Natural killer cell treated with Interleukin-12 subunit alpha and Interleukin-12 subunit beta and Interleukin-15 and Interleukin-18, amount 100 ng/mL, for 72 hours (primary cell): Measurements from ENCODE around the gene ANXA1. TPM values are rescaled to one million over a fixed set of nuclear protein-coding genes. Genes with fewer than 3 reads are reported as not detected.
A peak's percentile ranks its signal among the peaks of the same experiment; 100 is the strongest.
"Not testable (repeated sequence)": the region's sequence is repeated elsewhere in the genome, so short reads cannot be mapped to it uniquely, and the experiment has no call there.

Experiments used
- ATAC-seq, 2 donors: fragments of 150-1000 bp; cut with Tn5 transposase in 1 of 2; sonication (Bioruptor Pico), chemical (Tn5 transposase) in 1 of 2; 2 replicates each; pipeline ENCODE4 v1.10.0; 2021
- DNase-seq: peaks from one replicate; pipeline ENCODE4 v3.0.0; 2022; ENCODE audit warnings: low spot score
- H3K27ac Mint-ChIP-seq, 2 donors: 1 replicate in 1 of 2; 2 replicates in 1 of 2; pipeline ENCODE4 v1.8.0; 2022; ENCODE audit warnings: mixed read lengths in 2 of 2, mild to moderate bottlenecking in 1 of 2, moderate library complexity in 1 of 2
- H3K27me3 Mint-ChIP-seq, 2 donors: 1 replicate in 1 of 2; 2 replicates in 1 of 2; pipeline ENCODE4 v1.8.0; 2022; ENCODE audit warnings: mixed read lengths in 2 of 2
- H3K36me3 Mint-ChIP-seq: one replicate; pipeline ENCODE4 v1.8.0; 2022; ENCODE audit warnings: mixed read lengths
- H3K4me1 Mint-ChIP-seq, 2 donors: 1 replicate in 1 of 2; 2 replicates in 1 of 2; pipeline ENCODE4 v1.8.0; 2022; ENCODE audit warnings: low read depth in 2 of 2, mixed read lengths in 2 of 2, mild to moderate bottlenecking in 1 of 2
- H3K4me3 Mint-ChIP-seq: one replicate; pipeline ENCODE4 v1.8.0; 2022; ENCODE audit warnings: mixed read lengths
- H3K9me3 Mint-ChIP-seq: 2 replicates; pipeline ENCODE4 v1.8.0; 2022; ENCODE audit warnings: mixed read lengths
- total RNA-seq, 2 donors: library from RNA; stranded (reverse); gene quantifications; one replicate each; pipeline ENCODE4 v1.2.3, GENCODE V29; 2022

Gene ANXA1, protein sequence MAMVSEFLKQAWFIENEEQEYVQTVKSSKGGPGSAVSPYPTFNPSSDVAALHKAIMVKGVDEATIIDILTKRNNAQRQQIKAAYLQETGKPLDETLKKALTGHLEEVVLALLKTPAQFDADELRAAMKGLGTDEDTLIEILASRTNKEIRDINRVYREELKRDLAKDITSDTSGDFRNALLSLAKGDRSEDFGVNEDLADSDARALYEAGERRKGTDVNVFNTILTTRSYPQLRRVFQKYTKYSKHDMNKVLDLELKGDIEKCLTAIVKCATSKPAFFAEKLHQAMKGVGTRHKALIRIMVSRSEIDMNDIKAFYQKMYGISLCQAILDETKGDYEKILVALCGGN
- total RNA-seq = 10 to 100 TPM; 26.4 to 37.0 TPM

DNA sequence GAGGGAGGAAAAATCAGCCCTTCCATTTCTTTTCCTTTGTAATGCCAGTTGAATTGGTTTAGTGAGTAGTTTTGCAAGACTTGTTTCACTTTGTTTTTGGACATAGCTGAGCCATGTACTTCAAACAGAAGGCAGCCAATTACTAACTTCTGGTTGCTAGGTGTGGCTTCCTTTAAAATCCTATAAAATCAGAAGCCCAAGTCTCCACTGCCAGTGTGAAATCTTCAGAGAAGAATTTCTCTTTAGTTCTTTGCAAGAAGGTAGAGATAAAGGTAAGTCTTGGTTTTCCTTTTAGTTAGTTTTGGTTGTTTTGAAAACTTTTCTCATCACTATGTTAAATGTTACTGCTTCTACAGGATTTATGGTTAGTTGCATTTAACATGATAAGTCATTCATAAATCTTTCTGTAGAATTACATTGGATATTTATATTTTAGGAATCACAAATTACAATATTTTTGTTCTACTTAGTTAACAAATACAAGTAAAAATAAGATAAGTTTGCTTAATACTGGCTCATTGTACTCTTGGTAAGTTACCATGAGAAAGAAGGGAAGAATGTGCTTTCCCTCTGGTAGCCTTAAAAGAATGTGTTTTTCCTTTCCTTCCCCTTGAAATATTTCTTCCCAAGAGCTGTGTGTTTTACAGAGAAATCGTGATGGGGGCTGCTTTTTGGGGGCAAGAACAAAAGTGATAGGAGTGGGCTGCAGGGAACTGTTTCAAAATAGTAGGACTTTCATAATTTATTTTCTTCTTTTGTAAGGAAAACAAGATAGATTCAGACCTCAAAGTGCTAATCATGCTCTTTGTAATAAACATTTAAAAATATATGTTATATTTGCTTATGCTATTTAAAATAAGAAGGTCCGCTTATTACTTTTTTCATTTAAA is at the start of gene ANXA1:
Gene ANXA1, plus strand, starts transcription at position 213 of the 890 bp plus-strand sequence. CDS start 6,671 bp downstream, outside the sequence.
- Mint-ChIP-seq H3K4me3 (peak within 1 kb of the TSS; percentile 96), H3K27me3 (no peaks in the 10 kb centered on the region), H3K27ac (peak within 1 kb of the TSS; percentile 94 to 100), H3K9me3 (no peaks in the 10 kb centered on the region), H3K36me3 (peaks cover 4% of the 10 kb centered on the region), H3K4me1 (peaks cover 51 to 76% of the 10 kb centered on the region in 2 donors)
- DNase-seq (no peak), ATAC-seq (no peak)

DNA sequence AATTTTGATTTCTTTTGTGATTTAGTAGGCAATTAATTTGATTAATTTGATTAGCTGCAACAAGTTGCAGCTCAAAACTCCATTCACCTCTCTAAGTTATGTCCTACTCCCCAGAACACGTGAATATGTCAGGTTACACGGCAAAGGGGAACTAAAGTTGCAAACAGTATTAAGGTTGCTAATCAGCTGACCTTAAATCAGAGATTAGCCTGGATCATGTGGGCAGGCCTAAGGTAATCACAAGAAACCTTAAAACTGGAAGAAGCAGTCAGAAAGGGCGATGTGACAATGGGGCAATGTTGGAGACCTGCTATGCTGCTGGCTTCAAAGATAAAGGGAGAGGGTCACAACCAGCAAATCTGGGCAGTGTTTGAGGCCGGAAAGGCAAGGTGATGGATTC is 47.3 kb upstream of the ANXA1 start:
- H3K9me3 Mint-ChIP-seq = no peaks in the 10 kb centered on the region
- ATAC-seq = no peak
- H3K27me3 Mint-ChIP-seq = peaks cover 0 to 8% of the 10 kb centered on the region in 2 donors
- no peak overlapping the region for H3K27ac Mint-ChIP-seq
- no peak overlapping the region for H3K4me3 Mint-ChIP-seq
- H3K4me1 Mint-ChIP-seq = no peaks in the 10 kb centered on the region
- no peak for DNase-seq
- H3K36me3 Mint-ChIP-seq = no peaks in the 10 kb centered on the region

DNA sequence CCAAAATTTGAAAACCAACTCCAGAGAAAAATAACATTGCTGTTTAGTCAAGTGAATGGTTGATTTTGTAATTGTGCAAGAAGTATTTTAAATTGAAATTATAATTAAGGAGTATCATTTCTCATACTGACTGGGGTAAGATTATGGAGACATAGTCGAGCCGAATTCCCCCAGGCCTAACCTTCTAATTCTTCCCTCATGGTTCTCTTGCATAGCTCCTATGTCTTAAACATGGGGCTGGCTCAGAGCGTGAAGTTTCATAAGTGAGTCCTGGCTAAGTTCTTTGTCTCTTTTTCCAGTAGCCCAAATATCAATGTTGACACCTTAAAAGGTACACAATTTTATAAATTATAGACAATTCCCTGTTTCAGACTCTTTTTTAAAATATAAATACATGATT is 46.7 kb upstream of the ANXA1 start:
- H3K27me3 Mint-ChIP-seq = peaks cover 0 to 8% of the 10 kb centered on the region in 2 donors
- no peak overlapping the region for H3K27ac Mint-ChIP-seq
- H3K36me3 Mint-ChIP-seq = no peaks in the 10 kb centered on the region
- ATAC-seq (no peak), DNase-seq (no peak)
- no peak overlapping the region for H3K4me3 Mint-ChIP-seq
- no peaks in the 10 kb centered on the region for H3K9me3 Mint-ChIP-seq
- no peaks in the 10 kb centered on the region for H3K4me1 Mint-ChIP-seq

DNA sequence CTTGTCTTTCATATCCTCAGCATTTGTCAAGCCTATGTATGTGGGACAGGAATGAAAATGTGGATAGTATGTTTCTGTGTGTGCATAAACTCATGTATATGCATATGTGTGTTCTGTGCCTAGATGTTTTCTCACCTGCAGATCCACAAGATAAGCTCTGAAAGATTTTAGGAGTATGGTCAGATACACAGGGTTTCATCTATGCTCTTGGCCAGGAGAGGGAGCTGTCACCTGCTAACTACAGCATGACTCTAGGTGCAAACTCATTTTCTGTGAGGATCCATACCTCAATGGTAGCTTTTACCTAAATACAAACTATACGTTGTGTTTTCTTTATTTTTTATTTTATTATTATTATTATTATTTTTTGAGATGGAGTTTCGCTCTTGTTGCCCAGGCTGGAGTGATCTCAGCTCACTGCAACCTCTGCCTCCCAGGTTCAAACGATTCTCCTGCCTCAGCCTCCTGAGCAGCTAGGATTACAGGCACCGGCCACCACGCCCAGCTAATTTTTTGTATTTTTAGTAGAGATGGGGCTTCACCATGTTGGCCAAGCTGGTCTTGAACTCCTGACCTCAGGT is 44.1 kb upstream of the ANXA1 start:
- not testable (repeated sequence) for H3K4me3 Mint-ChIP-seq, H3K4me1 Mint-ChIP-seq, H3K27me3 Mint-ChIP-seq, H3K9me3 Mint-ChIP-seq, H3K27ac Mint-ChIP-seq, DNase-seq, H3K36me3 Mint-ChIP-seq
- ATAC-seq = peak; percentile 75

DNA sequence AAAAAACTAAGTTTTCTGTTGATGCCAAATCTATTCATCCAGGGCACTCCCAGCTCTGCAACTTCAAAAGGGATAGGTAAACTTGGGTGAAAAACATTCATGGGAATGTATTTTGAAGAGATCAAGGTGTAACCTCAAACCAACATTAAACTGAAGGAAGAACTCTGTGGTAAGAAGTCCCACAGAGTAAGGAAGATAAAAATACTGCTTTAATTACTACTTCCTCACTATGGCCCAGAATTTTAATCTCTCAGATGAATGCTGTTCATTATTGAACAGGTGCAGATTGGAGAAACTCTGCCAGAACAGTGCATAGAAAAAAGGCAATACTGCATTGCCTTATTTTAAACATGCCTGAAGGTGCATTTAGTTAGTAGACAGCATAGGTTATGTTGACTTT is 37.6 kb upstream of the ANXA1 start:
- Mint-ChIP-seq H3K4me3 (no peak overlapping the region), H3K4me1 (peaks cover 0 to 24% of the 10 kb centered on the region in 2 donors)
- ATAC-seq = no peak

DNA sequence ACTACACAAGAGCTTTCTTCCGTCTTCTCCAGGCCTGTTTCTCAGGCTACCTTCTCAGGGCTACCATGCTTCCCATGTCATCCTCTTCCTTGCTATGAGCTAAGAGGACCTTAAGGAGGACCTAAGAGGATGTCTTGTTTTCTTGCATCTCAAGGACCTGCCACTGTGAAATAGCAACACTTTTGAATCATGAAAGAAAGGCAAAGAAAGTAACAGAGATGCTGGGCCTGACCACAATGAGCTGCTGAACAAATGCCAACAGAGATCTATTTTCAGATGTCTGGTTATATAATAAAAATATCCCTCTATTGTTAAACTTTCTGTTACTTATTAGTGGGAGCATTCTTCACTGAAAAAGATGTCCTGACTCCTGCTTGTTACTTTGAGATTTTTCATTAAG is 36.7 kb upstream of the ANXA1 start:
- no peaks in the 10 kb centered on the region for H3K36me3 Mint-ChIP-seq
- no peak for DNase-seq
- no peaks in the 10 kb centered on the region for H3K9me3 Mint-ChIP-seq
- peaks cover 0 to 2% of the 10 kb centered on the region in 2 donors for H3K27me3 Mint-ChIP-seq
- peaks cover 0 to 24% of the 10 kb centered on the region in 2 donors for H3K4me1 Mint-ChIP-seq
- H3K27ac Mint-ChIP-seq = no peak overlapping the region
- no peak for ATAC-seq
- H3K4me3 Mint-ChIP-seq = no peak overlapping the region

More for the DNA sequence above, 37.6 kb upstream of the ANXA1 start:
- Mint-ChIP-seq H3K27ac (no peak overlapping the region), H3K27me3 (peaks cover 0 to 2% of the 10 kb centered on the region in 2 donors), H3K36me3 (no peaks in the 10 kb centered on the region), H3K9me3 (no peaks in the 10 kb centered on the region)
- no peak for DNase-seq

DNA sequence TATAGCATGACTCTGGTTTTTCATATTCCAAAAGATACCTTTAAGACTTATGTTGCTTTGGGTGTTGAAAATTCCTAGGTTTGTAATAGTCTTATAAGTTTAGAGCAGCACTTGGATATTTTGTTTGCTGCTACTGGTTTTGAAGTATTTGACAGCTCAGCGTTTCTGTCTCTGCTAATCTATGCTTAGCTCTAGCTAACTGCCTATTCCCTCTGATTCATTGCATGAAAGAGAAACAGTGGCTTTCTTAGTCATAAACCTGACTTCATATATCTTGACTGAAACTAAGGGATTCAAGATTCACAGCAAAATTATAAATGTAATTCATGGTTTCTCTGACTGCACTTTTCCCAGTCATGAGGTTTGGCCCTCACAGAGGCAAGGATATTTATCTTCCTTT is 35.6 kb upstream of the ANXA1 start:
- H3K27ac Mint-ChIP-seq = peak overlapping the region in 1 of 2 donors; percentile 24
- no peaks in the 10 kb centered on the region for H3K36me3 Mint-ChIP-seq
- ATAC-seq (peak in 1 of 2 donors; percentile 87), DNase-seq (no peak)
- peak overlapping the region; percentile 31 for H3K4me3 Mint-ChIP-seq
- peaks cover 0 to 24% of the 10 kb centered on the region in 2 donors for H3K4me1 Mint-ChIP-seq
- no peaks in the 10 kb centered on the region for H3K9me3 Mint-ChIP-seq
- peaks cover 0 to 2% of the 10 kb centered on the region in 2 donors for H3K27me3 Mint-ChIP-seq

DNA sequence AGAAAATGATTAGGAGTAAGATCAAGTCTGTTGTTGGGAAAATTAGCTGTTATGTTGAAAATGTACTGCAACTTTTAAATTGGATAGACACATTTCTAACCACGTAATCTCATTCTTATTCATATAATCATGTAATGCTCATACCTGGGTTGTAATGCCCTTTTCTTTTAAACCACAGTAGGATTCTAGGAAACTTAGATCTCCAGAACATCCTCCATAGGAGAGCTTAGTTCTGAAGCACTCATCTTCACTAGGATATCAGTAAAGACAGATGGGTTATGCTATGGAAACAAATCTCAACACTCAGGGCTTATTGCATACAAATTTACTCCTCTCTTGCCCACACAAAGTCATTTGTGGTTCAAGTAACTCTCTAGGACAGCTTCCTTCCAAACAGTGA is 34.8 kb upstream of the ANXA1 start:
- no peaks in the 10 kb centered on the region for H3K9me3 Mint-ChIP-seq
- DNase-seq = no peak
- H3K36me3 Mint-ChIP-seq = no peaks in the 10 kb centered on the region
- H3K27ac Mint-ChIP-seq = peak overlapping the region in 1 of 2 donors; percentile 24
- H3K4me1 Mint-ChIP-seq = peaks cover 0 to 24% of the 10 kb centered on the region in 2 donors
- ATAC-seq = peak in 1 of 2 donors; percentile 65
- peak overlapping the region; percentile 31 for H3K4me3 Mint-ChIP-seq
- peaks cover 0 to 6% of the 10 kb centered on the region in 2 donors for H3K27me3 Mint-ChIP-seq

DNA sequence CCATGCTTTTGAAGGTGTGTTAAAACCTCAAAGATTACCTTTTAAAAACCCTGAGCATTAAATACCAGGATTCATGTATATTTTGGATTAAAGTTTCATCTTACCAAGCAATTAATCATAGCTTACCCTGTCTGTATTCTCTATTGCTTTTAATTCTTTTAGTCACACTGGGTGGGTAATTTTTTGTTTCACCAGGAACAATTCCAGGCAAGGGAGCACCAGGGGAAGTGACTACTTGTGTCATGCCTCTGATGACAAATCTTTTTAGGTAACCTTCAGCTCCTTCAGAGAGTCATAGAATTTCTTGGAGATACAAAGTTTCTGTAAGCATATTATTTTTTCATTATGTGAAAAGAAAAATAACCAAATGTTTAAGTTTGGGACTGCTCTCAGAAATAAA is 33.4 kb upstream of the ANXA1 start:
- peaks cover 0 to 24% of the 10 kb centered on the region in 2 donors for H3K4me1 Mint-ChIP-seq
- H3K4me3 Mint-ChIP-seq = no peak overlapping the region
- H3K27ac Mint-ChIP-seq = peak overlapping the region in 1 of 2 donors; percentile 24
- ATAC-seq (no peak), DNase-seq (no peak)
- H3K9me3 Mint-ChIP-seq = no peaks in the 10 kb centered on the region
- H3K36me3 Mint-ChIP-seq = no peaks in the 10 kb centered on the region
- H3K27me3 Mint-ChIP-seq = peaks cover 0 to 7% of the 10 kb centered on the region in 2 donors

DNA sequence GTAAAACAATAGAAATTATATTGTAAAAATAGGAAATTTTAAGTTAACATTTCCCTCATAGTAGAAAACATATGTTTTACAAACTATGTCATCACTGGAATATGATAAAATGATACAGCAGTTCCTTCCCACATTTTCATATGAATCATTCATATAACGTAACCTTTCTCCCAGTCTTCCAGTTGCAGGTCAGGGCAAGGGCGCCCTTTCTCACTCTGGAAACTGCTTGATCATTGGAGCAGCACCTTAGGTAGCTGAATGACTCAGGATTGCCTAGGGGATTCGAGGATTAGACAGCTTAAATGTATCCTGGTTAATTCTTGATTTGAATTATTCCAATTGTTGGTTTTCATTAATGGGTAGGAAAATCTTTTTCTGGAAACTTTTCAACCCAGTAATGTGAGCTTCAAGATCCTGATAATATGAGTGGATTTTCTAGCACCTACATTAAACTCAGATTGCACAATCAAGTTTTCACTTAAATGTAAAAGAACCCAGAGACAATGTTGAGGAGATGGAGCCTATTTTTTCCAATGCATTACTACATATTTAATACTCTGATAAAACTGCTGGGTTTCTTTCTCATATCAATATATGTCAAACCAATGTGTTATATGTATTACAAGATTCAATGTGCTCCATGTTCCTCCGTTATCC is 32.6 kb upstream of the ANXA1 start:
- Mint-ChIP-seq H3K9me3 (no peaks in the 10 kb centered on the region), H3K27me3 (peaks cover 0 to 5% of the 10 kb centered on the region in 2 donors), H3K4me3 (no peak overlapping the region), H3K36me3 (no peaks in the 10 kb centered on the region), H3K4me1 (peaks cover 0 to 24% of the 10 kb centered on the region in 2 donors), H3K27ac (no peak overlapping the region)
- no peak for DNase-seq
- ATAC-seq = no peak

DNA sequence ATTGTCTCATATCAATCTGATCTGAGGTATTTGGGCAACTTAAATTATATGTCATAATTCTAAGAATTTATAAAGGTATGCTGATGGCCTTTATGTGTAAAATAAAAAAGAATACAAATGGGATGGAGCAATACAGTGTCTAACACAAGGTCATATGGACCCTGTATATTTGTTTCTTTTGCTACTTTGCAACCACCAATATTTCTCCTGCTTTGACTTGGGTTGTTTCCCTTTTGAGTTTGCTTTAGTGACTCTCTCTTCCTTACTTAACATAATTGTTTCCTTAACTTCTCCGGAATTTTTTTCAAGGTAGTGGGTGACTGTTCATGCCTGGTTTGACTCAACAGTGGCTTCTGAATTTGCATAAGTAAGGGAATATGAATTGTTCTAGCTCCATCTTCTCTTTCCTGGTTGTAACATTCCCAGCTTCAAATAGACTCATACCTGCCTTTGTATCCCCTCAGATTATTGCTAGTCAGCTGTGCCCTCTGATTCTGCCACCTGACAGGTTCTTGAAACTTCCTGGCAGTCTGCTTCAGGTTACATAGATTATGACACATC is 30.2 kb upstream of the ANXA1 start:
- Mint-ChIP-seq H3K27ac (no peak overlapping the region), H3K9me3 (no peaks in the 10 kb centered on the region), H3K4me3 (no peak overlapping the region), H3K4me1 (peaks cover 0 to 9% of the 10 kb centered on the region in 2 donors), H3K36me3 (no peaks in the 10 kb centered on the region), H3K27me3 (peaks cover 0 to 5% of the 10 kb centered on the region in 2 donors)
- ATAC-seq (no peak), DNase-seq (no peak)

DNA sequence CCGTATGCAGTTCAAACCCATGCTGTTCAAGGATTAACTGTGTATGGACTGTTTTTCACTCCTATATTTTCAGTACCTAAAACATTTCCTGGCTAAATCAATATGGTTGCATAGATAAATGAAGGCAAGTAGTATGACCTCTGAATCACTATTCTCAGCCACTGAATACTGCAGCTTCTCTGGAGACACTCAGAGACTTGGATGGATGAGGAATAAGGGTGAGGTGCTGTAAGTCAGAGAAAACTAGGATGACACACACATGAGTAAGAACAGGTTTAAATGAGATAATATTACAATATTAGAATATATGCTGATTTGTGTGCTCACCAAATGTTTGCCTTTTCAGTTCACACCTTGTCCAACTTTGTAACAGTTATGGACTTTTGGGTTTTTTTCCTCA is 26.0 kb upstream of the ANXA1 start:
- Mint-ChIP-seq H3K27me3 (peaks cover 0 to 5% of the 10 kb centered on the region in 2 donors), H3K36me3 (no peaks in the 10 kb centered on the region), H3K4me3 (no peak overlapping the region), H3K9me3 (no peaks in the 10 kb centered on the region), H3K4me1 (peaks cover 0 to 13% of the 10 kb centered on the region in 2 donors), H3K27ac (no peak overlapping the region)
- no peak for DNase-seq
- no peak for ATAC-seq
